AG04449 (cell line): ENCODE data around the gene NSMF.

Experiments used
- CTCF ChIA-PET: fragments of 350-600 bp; formaldehyde crosslinking; extraction: SDS; loops from one replicate; lab custom pipeline; 2021; ENCODE audit warnings: antibody characterized with exemption; lab: Yijun Ruan, JAX
- POLR2A ChIA-PET: fragments of 400-600, 350-600 bp; formaldehyde crosslinking; extraction: SDS; loops from one replicate; lab custom pipeline; 2020; ENCODE audit warnings: antibody characterized with exemption, inconsistent platforms; lab: Yijun Ruan, JAX
- DNase-seq: peaks from one replicate; pipeline ENCODE4 v3.0.0-alpha.2; 2010; ENCODE audit warnings: low read depth, low spot score
- H3K4me3 ChIP-seq: 2 replicates; pipeline ENCODE4 v1.5.1; 2011; ENCODE audit warnings: low read depth, mild to moderate bottlenecking, control low read depth, low read length
- CTCF ChIP-seq: IDR thresholded peaks from one replicate; pipeline ENCODE4 v1.5.1; 2011; ENCODE audit warnings: mild to moderate bottlenecking, moderate library complexity, low read length, control low read depth, inconsistent platforms; ENCODE audit not compliant: insufficient read depth; ENCODE audit errors: missing control alignments

The NSMF gene

GRCh38 chr9:137436761-137437600 is 22.2 kb downstream of the NSMF start:
- no peak for DNase-seq
- POLR2A ChIA-PET: no interaction called here
- H3K4me3 ChIP-seq: no peak overlapping the region
- TF ChIP-seq CTCF: no peak
- CTCF ChIA-PET: interaction anchor here (2.0 to 2.6 kb wide), 2 partner anchors 8 to 13 kb away, joined by 13 to 14 read pairs; partner anchors contain the start of genes EXD3 and NOXA1

GRCh38 chr9:137435980-137436760 is 23.0 kb downstream of the NSMF start:
- no peak for DNase-seq
- no peak overlapping the region for H3K4me3 ChIP-seq
- POLR2A ChIA-PET: no interaction called here
- TF ChIP-seq CTCF: no peak
- CTCF ChIA-PET: interaction anchor here (2.0 to 2.6 kb wide), 2 partner anchors 9 to 13 kb away, joined by 13 to 14 read pairs; partner anchors contain the start of genes EXD3 and NOXA1

DNA sequence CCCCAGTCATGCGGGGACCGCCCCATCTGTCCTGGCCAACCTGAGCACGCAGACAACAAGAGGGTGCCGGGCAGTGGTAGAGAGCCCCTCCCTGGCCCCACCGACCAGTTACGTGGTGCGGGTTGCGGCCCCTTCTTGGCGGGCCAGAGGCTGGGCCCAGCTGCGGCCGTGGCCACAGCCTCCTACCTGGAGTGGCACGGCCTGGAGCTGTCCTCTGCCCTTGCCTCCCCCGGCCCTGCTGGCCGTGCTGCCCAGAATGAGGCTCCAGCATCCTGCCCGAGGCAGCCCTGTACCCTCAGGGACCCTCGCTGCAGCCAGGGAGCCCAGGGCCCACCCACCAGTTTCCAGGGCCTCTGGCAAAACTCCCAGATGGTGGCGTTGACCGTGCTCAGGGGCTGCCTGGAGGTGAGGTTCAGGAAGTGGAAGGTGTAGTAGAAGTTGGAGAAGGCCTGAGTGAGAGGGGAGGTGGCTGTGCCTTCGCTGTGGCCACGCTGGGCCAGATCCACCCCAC is 23.7 kb downstream of the NSMF start:
- POLR2A ChIA-PET: no interaction called here
- no peak overlapping the region for H3K4me3 ChIP-seq
- CTCF ChIA-PET: interaction anchor here (1.2 kb wide), 1 partner anchor 117 kb away, joined by 3 read pairs; the partner anchor contains the start of gene MRPL41
- no peak for TF ChIP-seq CTCF
- no peak for DNase-seq

DNA sequence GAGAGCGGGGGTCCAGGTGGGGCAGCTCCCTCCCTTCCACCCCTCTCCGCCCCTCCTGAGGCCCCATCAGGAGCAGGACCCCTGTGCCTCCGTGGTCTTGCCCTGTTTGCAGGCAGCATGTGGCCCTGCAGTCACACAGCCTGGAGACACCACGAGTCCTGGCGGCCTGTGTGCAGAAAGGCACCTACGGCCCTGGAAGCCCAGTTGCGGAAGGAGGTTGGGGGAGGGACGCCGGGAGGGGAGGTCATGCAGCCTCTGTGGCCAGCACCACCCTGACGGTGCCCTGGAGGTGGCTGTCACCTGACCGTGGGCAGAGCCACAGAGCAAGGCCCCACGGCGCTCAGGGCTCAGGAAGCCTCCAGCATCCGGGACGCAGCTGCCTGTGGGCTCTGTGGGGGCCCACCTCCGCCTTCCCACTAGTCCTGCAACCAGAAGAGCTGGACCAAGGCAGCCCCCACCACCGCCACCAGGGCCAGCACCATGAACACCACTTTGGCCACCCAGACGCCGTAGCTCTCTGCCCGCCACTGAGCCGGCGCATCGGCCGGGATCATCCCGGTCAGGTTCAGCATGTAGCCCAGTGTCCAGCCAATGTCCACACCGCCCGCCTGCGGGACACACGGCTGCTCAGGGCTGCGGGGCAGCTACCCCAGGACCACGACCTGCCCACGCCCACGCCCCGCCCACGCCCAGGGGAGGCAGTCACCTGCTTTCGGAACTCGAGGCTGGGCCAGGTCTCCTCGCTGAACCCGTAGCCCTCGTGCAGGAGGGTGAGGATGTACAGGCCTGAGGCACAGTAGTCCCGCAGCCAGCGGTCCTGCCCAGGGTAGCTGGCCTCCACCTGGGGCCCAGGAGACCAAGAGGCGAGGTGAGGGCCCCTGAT is 24.4 kb downstream of the NSMF start:
- no peak overlapping the region for H3K4me3 ChIP-seq
- ChIA-PET POLR2A (no interaction called here), CTCF (interaction anchor here (1.2 to 1.3 kb wide), 3 partner anchors 11 to 117 kb away, joined by 3 to 6 read pairs (median 5); partner anchors contain the start of genes EXD3, MRPL41 and NOXA1)
- no peak for TF ChIP-seq CTCF
- no peak for DNase-seq

- no peak for TF ChIP-seq CTCF
- DNase-seq: no peak
- CTCF ChIA-PET: interaction anchor here (1.2 to 1.7 kb wide), 3 partner anchors 10 to 11 kb away, joined by 4 to 6 read pairs (median 5); partner anchors contain the start of genes EXD3 and NOXA1
- H3K4me3 ChIP-seq: no peak overlapping the region
- POLR2A ChIA-PET: no interaction called here
These were observed 25.2 kb downstream of the NSMF start for GRCh38 chr9:137433916-137434431.
